SHP77 treated with DMSO at 0.1 percent for 48 hours (cell line): ENCODE data around the gene MXRA8.
"Not testable (repeated sequence)": the region's sequence is repeated elsewhere in the genome, so short reads cannot be mapped to it uniquely, and the experiment has no call there.

Experiments used
- DNase-seq: peaks from one replicate; lab custom pipeline; 2025; lab: John Stamatoyannopoulos, UW

Gene MXRA8, protein sequence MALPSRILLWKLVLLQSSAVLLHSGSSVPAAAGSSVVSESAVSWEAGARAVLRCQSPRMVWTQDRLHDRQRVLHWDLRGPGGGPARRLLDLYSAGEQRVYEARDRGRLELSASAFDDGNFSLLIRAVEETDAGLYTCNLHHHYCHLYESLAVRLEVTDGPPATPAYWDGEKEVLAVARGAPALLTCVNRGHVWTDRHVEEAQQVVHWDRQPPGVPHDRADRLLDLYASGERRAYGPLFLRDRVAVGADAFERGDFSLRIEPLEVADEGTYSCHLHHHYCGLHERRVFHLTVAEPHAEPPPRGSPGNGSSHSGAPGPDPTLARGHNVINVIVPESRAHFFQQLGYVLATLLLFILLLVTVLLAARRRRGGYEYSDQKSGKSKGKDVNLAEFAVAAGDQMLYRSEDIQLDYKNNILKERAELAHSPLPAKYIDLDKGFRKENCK

DNA sequence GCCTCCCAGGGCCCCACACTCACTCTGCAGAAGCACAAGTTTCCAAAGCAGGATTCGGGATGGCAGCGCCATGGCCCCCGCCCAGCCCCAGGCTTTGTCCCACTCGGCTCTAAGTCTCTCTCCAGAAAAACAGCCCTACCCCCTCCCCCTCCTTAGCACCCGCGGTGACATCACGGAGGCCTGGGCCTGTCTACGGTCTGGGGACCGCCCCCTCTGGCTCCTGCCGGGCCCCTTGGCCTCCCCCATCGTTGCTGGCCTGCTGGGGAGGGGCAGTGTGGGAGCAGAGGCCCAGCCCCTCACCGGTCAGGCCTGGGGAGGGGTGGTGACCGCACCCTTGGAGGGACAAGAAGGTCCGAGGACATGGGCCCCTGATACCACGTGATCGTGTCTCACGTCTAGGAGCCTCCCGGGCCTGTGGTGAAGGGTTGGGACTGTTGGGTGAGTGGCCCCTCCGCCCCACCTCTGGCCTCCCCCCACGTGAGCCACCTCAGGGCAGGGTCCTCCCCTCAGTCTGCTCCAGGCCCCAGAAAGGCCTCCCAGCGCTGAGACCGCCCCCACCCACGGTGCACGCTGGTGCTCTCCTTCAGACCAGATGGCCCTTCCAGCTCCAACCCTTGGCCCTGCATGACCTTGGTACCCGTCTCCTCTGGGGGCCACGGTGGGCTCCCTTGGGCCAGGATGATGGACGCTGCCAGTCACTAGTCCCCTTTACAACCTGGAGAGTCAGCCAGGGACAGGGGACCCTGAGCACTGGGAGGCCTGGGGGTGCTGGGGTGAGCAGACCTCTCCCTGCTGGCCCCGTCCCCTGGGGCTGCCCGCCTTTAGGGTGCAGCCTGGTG lies at the start of gene MXRA8:
Gene MXRA8 (minus strand): TSS at position 123 of the 839 bp plus-strand sequence. CDS start 51 bp downstream, at position 72.
- no peak for DNase-seq

DNA sequence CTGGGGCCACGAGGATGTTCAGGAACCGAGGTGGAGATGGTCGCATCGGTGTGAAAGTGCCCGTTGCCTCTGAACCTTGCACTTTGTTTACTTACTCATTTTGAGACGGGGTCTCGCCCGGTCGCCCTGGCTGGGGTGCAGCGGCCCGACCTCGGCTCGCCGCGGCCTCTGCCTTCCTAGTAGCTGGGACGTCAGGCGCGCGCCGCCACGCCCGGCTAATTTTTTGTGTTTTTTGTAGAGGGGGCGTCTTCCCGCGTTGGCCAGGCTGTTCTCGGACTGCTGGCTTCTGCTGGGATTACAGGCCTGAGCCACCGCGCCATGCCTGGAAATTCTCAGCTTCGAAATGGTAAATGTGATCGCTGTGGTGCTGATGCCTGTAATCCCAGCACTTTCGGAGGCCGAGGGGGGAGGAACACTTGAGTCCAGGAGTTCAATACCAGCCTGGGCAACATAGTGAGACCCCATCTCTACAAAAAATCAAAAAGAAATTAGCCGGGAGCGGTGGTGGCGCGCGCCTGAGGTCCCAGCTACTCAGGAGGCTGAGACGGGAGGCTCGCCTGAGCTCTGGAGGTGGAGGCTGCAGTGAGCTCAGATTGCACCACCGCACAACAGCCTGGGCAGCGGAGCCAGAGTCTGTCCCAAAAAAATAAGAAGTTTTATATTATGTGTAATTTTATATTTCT lies 49.4 kb upstream of the MXRA8 start:
- no peak for DNase-seq

GRCh38 chr1:1406821-1407635 lies 48.7 kb upstream of the MXRA8 start, which contains the start of gene MRPL20:
MRPL20 (minus strand) TSS chr1:1407293; CDS start chr1:1407217, 76 bp downstream.
- peak; percentile 74 for DNase-seq

DNA sequence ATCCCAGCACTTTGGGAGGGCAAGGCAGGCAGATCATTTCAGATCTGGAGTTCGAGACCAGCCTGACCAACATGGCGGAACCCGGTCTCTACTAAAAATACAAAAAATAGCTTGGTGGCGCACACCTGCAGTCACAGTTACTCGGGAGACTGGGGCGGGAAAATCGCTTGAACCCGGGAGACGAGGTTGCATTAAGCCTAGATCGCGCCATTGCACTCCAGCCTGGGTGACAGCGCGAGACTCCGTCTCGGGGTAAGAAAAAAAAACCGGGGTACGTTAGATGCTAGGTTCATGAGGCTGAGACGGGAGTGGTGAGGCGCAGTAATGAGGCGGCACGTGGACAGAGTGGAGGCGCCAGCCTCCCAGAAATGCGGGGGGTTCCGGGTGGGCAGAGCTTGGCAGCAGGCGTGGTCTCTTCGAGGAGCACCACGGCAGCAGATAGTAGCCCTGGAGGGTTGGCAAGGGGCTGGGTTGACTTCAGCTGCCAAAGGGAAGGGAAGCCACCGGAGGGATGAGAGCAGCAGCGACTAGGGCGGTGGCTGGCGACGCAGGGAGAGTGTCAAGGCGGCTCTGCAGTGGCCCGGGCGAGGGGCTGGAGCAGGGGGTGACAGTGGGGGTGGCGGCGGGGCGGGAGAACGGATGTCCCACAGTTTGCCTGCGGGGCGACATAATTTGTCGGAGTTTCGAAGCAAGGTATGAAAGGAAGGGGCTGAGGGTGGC lies 47.9 kb upstream of the MXRA8 start:
- DNase-seq = no peak

GRCh38 chr1:1403653-1404052 lies 45.3 kb upstream of the MXRA8 start:
- DNase-seq = no peak

DNA sequence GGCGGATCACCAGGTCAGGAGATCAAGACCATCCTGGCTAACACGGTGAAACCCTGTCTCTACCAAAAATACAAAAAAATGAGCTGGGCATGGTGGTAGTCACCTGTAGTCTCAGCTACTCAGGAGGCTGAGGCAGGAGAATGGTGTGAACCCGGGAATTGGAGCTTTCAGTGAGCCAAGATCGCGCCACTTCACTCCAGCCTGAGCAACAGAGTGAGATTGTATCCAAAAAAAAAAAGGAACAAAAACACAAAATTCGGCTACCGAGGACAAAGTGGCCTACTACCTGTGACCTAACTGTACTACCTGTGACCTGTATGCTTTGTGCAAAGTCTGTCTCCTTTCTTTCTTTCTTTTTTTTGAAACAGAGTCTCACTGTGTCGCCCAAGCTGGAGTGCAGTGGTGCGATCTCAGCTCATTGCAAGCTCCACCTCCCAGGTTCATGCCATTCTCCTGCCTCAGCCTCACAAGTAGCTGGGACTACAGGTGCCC lies 44.6 kb upstream of the MXRA8 start:
- DNase-seq = not testable (repeated sequence)

DNA sequence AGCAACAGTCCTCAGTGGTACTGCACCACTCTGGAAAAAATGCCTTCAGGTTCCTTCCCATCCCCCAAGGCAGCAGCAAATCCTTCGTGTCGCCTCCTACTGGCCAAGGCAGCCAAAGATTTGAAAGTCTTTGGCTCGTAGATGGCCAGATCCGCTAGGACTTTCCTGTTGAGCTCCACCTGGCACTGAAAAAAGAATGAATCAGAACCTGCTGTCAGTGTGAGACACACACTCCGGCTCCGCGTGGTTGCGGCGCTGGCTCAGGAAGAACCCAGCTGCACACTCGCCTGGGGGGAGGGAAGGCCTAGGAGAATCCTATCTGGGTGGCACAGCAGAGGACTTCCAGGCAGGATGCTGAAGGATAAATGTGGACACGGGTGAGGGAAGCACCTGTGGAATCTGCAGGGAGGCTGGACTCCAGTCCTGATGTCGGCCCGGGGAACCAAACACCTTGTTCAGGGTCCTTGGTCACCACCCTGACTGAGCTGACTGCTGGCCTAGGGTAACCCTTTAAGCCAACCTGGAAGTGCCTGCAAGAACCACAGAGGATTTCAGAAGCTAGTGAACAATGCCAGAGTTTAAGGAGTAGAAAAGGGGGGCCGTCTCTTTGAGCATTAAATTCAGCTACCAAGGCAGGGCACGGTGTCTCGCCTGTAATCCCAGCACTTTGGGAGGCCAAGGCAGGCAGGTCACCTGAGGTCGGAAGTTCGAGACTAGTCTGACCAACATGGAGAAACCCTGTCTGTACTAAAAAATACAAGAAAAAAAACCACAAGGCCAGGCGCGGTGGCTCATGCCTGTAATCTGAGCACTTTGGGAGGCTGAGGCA lies 43.9 kb upstream of the MXRA8 start:
- no peak for DNase-seq

DNA sequence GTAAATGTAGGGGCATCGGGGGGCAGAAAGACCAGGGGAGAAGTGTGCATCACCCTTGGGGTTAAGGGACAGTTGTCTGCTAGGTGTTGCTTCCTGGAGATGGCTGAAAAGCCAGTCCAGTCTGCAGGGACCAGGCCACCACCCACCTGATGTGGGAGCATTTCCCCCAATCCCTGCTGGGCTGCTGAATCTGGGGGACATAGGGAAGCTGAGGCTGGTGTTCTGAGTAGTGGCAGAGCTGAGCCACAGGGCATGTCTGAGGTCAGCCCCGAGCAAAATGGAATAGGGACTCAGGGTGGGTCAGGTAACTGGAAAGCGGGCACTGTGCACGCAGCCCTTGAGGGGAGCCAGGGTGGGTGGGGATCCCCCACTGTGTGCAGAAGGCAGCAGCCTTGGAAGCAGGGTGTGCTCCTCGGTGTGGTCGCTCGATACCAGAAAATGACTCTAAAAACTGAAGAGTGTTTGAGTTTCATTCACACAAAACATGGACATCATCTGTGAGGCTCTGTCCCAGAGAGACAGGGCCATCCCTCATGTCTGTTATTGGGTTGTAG lies 43.2 kb upstream of the MXRA8 start:
- no peak for DNase-seq

DNA sequence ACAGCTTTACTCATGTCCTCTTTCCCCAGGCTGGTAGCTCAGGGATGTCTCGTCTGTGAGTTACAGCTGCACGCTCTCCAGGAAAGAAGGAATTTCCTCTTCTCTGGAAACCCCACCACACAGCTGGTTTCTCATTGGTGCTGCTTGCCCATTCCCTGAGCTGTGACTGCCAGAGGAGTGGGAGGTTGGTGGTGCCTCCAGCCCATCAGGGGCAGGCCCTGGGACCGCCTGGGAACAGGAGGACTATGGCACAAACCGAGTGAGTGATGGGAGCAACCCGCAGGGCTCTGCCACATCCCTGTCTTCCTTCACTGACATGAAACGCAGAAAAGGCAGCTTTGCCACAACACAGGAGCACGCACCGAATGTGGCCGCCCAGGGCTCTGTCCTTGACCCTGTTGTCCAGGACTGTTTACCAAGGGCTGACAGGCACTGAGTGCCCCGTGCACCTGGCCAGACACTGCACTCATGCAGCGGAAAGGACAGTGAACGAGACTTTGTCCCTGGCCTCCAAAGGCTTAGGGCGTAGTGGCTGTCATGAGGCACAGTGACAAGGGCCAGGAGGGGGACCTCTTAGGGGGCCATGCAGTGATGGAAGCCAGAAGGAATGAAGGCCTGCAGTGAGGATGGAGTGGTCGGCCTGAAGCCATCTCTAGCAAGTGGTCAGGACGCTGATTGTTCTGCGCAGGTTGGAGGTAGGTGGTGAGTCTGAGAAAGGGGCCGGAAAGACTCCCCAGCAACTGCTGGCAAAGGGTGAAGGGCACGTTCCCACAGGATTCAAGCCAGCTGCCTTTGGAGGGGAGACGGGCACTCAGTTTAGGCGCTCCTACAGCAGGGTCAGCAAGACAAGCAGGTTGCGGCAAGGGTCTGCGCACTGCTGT lies 42.5 kb upstream of the MXRA8 start:
- DNase-seq = no peak

- no peak for DNase-seq
Measured at GRCh38 chr1:1399872-1400575, 41.7 kb upstream of the MXRA8 start.

DNA sequence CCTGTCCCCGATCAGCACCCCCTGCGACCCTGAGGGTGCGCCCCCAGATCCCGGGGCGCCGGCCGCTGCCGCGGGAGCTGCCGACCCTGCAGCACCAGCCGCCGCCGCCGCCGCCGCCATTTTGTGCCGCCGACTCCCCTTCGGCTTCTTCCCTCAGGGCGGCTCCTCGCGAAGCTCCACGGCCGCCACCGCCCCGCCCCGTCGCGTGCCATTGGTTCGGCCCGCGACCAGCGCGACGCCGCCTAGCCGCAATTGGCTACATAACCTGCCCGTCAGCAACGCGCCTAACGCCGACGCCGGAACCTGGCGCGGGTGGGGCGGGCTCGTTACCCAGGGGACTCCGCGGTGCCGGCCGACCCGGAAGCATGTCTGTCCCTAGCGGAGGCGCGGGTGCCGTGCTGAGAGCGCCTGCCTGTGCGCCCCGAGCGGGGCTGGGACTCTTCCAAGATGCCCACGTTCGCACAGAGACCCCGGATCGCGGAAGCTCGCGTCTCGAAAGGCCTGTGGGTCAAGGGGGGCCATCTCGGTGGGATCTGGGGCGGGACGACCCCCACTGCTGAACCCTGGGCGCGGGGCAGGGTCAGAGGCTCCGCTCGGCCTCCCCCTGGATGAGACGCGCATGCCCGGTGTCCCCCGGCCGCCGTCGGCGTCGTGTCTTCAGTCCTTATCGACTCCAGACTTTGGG lies 41.0 kb upstream of the MXRA8 start, which contains the start of gene CCNL2:
Gene CCNL2 (minus strand): TSS at position 149 of the 685 bp plus-strand sequence. CDS start 29 bp downstream, at position 120.
- peak; percentile 90 for DNase-seq

DNA sequence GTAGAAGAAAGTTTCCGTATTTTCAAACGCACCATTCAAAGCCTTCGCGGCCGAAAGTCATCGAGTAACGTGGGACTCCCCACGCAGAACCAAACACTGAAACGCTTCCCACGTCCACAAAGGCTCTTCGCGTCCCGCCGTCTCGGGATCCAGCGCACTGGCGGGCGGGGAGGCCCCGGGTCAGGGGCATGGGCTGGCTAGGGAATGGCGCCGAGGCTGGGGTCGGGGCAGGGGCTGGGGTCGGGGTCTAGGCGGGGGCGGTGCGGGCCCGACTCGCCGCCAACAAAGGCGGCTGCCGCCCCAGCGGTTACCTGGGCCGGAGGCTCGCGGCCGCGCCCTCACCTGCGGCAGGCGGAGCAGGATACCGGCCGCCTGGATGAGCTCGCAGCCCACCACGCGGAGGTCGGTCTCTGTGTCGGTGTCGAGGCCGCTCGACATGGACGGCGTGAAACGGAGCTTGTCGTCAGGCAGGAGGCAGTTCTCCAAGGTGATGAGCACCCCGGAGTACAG lies 40.4 kb upstream of the MXRA8 start:
- DNase-seq = no peak

DNA sequence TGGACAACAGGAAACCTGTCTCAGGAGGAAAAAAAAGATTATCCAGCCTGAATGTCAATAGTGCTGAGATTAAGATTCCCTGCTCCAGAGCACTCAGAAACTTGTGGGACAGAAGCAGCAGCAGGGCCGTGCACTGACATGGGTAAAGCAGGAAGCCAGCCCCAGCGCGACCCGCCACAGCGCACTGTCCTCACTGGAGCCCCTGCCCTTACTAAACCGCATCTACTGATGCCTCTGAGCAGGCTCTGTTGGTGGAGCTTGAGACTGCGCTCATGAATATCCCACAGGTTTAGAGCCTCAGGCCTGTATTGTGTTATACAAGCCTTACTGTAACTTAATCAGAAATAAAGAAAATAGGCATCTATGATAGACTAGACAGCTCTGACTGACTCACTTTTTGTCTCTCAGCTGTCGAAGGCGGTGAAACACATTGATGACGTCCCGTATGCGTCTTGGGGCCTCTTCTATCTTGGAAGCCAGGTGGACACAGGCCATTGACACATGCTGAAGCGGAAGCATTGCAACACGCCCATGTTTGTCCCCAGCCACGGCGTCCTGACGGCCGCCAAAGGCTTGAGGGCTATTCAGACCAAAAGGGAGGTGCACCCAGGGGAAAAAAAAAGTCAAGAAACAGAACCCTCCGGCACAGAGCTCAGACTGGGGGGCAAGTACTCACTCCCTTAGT lies 39.6 kb upstream of the MXRA8 start:
- no peak for DNase-seq

DNA sequence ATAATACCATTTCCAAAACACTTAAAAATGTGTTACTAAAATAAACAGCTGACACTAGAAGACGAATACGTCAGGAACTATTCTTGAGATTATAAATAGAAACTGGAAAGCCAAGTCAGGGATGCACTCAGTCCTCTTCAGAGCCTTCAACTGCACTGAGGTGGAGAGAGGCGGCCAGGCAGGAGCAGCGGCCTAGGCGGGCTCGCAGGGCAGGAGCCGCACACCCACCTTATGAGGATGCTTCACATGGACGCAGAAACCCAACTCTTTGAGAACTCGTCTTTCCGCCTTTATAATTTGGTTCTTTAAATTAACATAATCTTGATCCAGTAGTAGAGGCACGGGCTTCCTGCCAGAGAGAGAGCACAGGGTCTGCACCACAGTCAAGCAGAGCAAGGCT lies 36.8 kb upstream of the MXRA8 start:
- no peak for DNase-seq

- no peak for DNase-seq
Measured at GRCh38 chr1:1394116-1394515, 35.8 kb upstream of the MXRA8 start.

DNA sequence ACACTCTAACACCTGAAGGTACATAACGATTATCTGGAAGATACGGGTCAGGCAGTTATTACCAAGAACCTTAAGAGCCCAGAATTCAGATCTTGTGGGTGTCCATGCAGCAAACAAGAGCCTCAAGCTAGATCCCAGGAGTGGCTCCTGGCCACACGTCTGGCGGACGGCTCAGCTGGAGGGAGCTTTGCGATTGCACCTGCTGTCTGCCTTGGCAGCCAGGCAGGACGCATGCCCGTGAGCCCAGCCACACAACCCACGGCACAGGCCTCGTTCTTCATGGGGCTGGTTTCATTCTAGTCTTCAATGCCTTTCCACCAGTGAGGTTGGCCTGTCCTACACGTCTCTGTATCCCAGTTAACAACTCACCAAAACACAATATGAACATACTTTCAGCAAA lies 35.1 kb upstream of the MXRA8 start:
- no peak for DNase-seq
